CD14-positive monocyte (primary cell): ENCODE results near the gene UBE2J1. TPM values are rescaled to one million over a fixed set of nuclear protein-coding genes. Genes with fewer than 3 reads are reported as not detected.
A peak's percentile ranks its signal among the peaks of the same experiment; 100 is the strongest.

Source experiments
- DNase-seq, 3 donors: peaks; one replicate each; pipeline ENCODE4 v3.0.0-alpha.2; 2011 to 2022
- H2AFZ ChIP-seq: 2 replicates; pipeline ENCODE4 v1.6.0; 2012; ENCODE audit warnings: mild to moderate bottlenecking, low read depth, low read length, inconsistent platforms; ENCODE audit not compliant: insufficient read depth, poor library complexity, severe bottlenecking
- H3K27ac ChIP-seq, 2 donors: 1 replicate in 1 of 2; 2 replicates in 1 of 2; pipeline ENCODE4 v1.5.1; 2012 to 2013; ENCODE audit warnings: low read length in 2 of 2, control low read depth in 1 of 2, inconsistent platforms in 1 of 2, low read depth in 1 of 2, mild to moderate bottlenecking in 1 of 2
- H3K27me3 ChIP-seq, 2 donors: one replicate each; pipeline versions ENCODE4 v1.6.0 to v1.6.1; 2011 to 2013; ENCODE audit warnings: low read length in 2 of 2; ENCODE audit not compliant: control insufficient read depth in 2 of 2, insufficient read depth in 2 of 2
- H3K36me3 ChIP-seq, 2 donors: replicated peaks in 1 of 2; 1 replicate in 1 of 2; 2 replicates in 1 of 2; pipeline versions ENCODE4 v1.5.1 to v1.6.1; 2012 to 2013; ENCODE audit warnings: low read length in 2 of 2, control low read depth in 1 of 2, inconsistent platforms in 1 of 2, mild to moderate bottlenecking in 1 of 2; ENCODE audit not compliant: insufficient read depth in 2 of 2, control insufficient read depth in 1 of 2
- H3K4me1 ChIP-seq, 2 donors: 1 replicate in 1 of 2; 2 replicates in 1 of 2; pipeline versions ENCODE4 v1.5.1 to v1.6.1; 2012 to 2013; ENCODE audit warnings: low read length in 2 of 2, control low read depth in 1 of 2, inconsistent platforms in 1 of 2, mild to moderate bottlenecking in 1 of 2, moderate library complexity in 1 of 2; ENCODE audit not compliant: insufficient read depth in 2 of 2, control insufficient read depth in 1 of 2
- H3K4me2 ChIP-seq: replicated peaks from 2 replicates; pipeline ENCODE3; 2012; ENCODE audit warnings: low read length, moderate library complexity, mild to moderate bottlenecking; ENCODE audit not compliant: poor library complexity, severe bottlenecking; ENCODE audit errors: extremely low read depth
- H3K4me3 ChIP-seq, 3 experiments: fragments of 200-600 bp in 1 of 3; sonication (generic) in 1 of 3; replicated peaks in 1 of 3; 1 replicate in 2 of 3; 2 replicates in 1 of 3; pipeline ENCODE4 v1.5.1; 2011 to 2013; ENCODE audit warnings: low read length in 3 of 3, mild to moderate bottlenecking in 3 of 3, control low read depth in 2 of 3, low read depth in 2 of 3, inconsistent platforms in 1 of 3, moderate library complexity in 1 of 3
- H3K79me2 ChIP-seq: 2 replicates; pipeline ENCODE4 v1.6.0; 2012; ENCODE audit warnings: mild to moderate bottlenecking, control low read depth, inconsistent platforms, low read length, moderate library complexity; ENCODE audit not compliant: insufficient read depth
- H3K9ac ChIP-seq: 2 replicates; pipeline ENCODE4 v1.6.0; 2017; ENCODE audit warnings: low read length, mild to moderate bottlenecking; ENCODE audit not compliant: insufficient read depth, poor library complexity, severe bottlenecking
- H3K9me3 ChIP-seq, 2 donors: replicated peaks in 1 of 2; 1 replicate in 1 of 2; 2 replicates in 1 of 2; pipeline versions ENCODE4 v1.5.1 to v1.6.1; 2012 to 2013; ENCODE audit warnings: low read length in 2 of 2, control low read depth in 1 of 2; ENCODE audit not compliant: control insufficient read depth in 1 of 2, insufficient read depth in 1 of 2
- H4K20me1 ChIP-seq: 2 replicates; pipeline ENCODE4 v1.6.0; 2012; ENCODE audit warnings: mild to moderate bottlenecking, low read length, control low read depth, moderate library complexity; ENCODE audit not compliant: insufficient read depth
- H3K27ac Mint-ChIP-seq, 7 donors: one replicate each; pipeline ENCODE4 v1.8.0; 2020; ENCODE audit warnings: mild to moderate bottlenecking in 7 of 7, mixed read lengths in 7 of 7, moderate library complexity in 6 of 7, inconsistent platforms in 2 of 7
- H3K27me3 Mint-ChIP-seq, 3 donors: one replicate each; pipeline ENCODE4 v1.8.0; 2021 to 2022; ENCODE audit warnings: low read depth in 3 of 3, mild to moderate bottlenecking in 3 of 3, mixed read lengths in 3 of 3, moderate library complexity in 3 of 3, inconsistent platforms in 1 of 3
- H3K36me3 Mint-ChIP-seq, 2 donors: one replicate each; pipeline ENCODE4 v1.8.0; 2020; ENCODE audit warnings: mixed read lengths in 2 of 2, inconsistent platforms in 1 of 2, mild to moderate bottlenecking in 1 of 2
- H3K4me1 Mint-ChIP-seq: one replicate; pipeline ENCODE4 v1.8.0; 2020; ENCODE audit warnings: mild to moderate bottlenecking, mixed read lengths
- H3K4me3 Mint-ChIP-seq, 2 donors: one replicate each; pipeline ENCODE4 v1.8.0; 2020; ENCODE audit warnings: mild to moderate bottlenecking in 2 of 2, mixed read lengths in 2 of 2, moderate library complexity in 1 of 2
- H3K9me3 Mint-ChIP-seq, 7 donors: one replicate each; pipeline ENCODE4 v1.8.0; 2020 to 2022; ENCODE audit warnings: mixed read lengths in 7 of 7, mild to moderate bottlenecking in 6 of 7, moderate library complexity in 6 of 7, inconsistent platforms in 2 of 7
- WGBS: methylation state at CpG from one replicate; pipeline ENCODE4 v1.1.5; 2013; ENCODE audit warnings: missing lambda C conversion rate; ENCODE audit not compliant: insufficient coverage; 5-methylcytosine and 5-hydroxymethylcytosine counted together
- intact Hi-C, 2 donors: fragments of 100-400 bp; cut with micrococcal nuclease; formaldehyde crosslinking; loops; one replicate each; pipeline versions ENCODE4 v1.15.0 to v1.15.1; 2023
- polyA plus RNA-seq, 3 donors: library from polyadenylated mRNA; depleted of rRNA in 1 of 3; unstranded in 2 of 3; stranded (reverse) in 1 of 3; fragments of 300-500 nt in 2 of 3; fragments of >200 nt in 1 of 3; fragmentation: Illumina TruSeq in 2 of 3; gene quantifications; 1 replicate in 2 of 3; 2 replicates in 1 of 3; pipeline ENCODE4 v1.2.3, GENCODE V29; 2012 to 2021
- TF ChIP-seq, protein P1 (sequence below): fragments of 200-600 bp; IDR thresholded peaks from one replicate; pipeline ENCODE4 v1.8.0; 2022; ENCODE audit warnings: antibody characterized with exemption, mild to moderate bottlenecking

UBE2J1 gene
- polyA plus RNA-seq, 3 donors = 44.8 to 80.5 (median 66.1) TPM

DNA sequence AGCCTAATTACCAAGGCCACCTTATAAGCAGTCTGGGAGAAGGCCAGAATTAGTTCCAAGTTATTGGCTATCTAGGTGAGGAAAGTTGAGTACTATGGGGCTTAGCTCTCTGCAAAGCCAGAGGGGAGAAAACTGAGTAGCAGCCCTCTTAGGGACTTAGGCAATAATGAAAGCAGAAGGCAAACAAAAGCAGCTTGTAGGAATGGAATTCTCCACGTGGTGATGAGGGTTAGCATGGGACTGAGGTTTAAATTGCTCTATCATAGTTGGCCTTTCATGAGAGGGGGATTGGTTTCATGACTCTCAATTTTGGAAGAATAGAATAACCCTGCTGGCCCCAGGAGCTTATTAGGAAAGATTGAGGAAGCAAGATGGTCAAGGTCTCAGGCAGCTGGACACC is 7.0 kb upstream of the UBE2J1 start:
- H3K79me2 ChIP-seq = no peaks in the 10 kb centered on the region
- H3K4me1 Mint-ChIP-seq = peaks cover 43% of the 10 kb centered on the region
- no peak overlapping the region for H3K9ac ChIP-seq
- peak in 1 of 3 donors; percentile 35 for DNase-seq
- no peak overlapping the region for H2AFZ ChIP-seq
- no peaks in the 10 kb centered on the region for H3K9me3 ChIP-seq
- intact Hi-C loops = loop anchor here (10.0 kb wide), 2 partner anchors 275 kb away; partner anchors contain the start of genes PNRC1 (in 2 of the 2) and LYRM2 (in 1 of the 2)
- H3K4me1 ChIP-seq = peaks cover 24 to 35% of the 10 kb centered on the region in 2 donors
- peak overlapping the region in 2 of 7 donors; percentile 12 to 73 for H3K27ac Mint-ChIP-seq
- H4K20me1 ChIP-seq = no peaks in the 10 kb centered on the region
- TF ChIP-seq, protein P1, sequence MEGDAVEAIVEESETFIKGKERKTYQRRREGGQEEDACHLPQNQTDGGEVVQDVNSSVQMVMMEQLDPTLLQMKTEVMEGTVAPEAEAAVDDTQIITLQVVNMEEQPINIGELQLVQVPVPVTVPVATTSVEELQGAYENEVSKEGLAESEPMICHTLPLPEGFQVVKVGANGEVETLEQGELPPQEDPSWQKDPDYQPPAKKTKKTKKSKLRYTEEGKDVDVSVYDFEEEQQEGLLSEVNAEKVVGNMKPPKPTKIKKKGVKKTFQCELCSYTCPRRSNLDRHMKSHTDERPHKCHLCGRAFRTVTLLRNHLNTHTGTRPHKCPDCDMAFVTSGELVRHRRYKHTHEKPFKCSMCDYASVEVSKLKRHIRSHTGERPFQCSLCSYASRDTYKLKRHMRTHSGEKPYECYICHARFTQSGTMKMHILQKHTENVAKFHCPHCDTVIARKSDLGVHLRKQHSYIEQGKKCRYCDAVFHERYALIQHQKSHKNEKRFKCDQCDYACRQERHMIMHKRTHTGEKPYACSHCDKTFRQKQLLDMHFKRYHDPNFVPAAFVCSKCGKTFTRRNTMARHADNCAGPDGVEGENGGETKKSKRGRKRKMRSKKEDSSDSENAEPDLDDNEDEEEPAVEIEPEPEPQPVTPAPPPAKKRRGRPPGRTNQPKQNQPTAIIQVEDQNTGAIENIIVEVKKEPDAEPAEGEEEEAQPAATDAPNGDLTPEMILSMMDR = no peak
- H3K4me3 Mint-ChIP-seq = peak overlapping the region in 1 of 2 donors; percentile 26
- whole genome bisulfite sequencing = 0% methylated on average over 1 of the region's 1 CpG
- no peaks in the 10 kb centered on the region for H3K27me3 ChIP-seq
- no peak overlapping the region for H3K4me3 ChIP-seq
- peaks cover 0 to 5% (median 0%) of the 10 kb centered on the region in 7 donors for H3K9me3 Mint-ChIP-seq
- no peak overlapping the region for H3K4me2 ChIP-seq
- H3K36me3 Mint-ChIP-seq = no peaks in the 10 kb centered on the region
- H3K27ac ChIP-seq = no peak overlapping the region
- H3K27me3 Mint-ChIP-seq = peaks cover 0 to 4% (median 0%) of the 10 kb centered on the region in 3 donors
- H3K36me3 ChIP-seq = no peaks in the 10 kb centered on the region

DNA sequence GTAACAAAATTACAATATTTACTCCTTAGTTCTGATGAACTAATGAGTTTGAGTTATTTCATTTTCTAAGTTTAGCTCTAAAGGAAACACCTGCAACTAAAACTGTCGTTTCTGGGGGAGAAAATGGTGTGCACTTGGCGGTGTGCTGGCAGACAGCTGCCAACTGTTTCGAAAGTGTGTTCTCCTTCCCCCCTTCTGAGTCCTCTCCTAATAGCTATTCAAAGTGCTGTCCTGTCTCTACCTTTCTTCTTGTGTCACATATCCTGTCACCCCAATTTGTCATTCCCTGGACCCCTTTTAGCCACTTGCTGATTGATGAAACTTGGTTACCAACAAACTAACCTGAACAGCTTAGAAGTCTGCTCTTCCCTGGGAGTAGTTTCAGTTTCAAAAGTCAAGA is 4.9 kb upstream of the UBE2J1 start:
- peak overlapping the region in 1 of 2 donors; percentile 72 for H3K27ac ChIP-seq
- no CpG with 5 or more reads among the region's 3 CpGs for WGBS
- peak overlapping the region; percentile 78 for H3K4me2 ChIP-seq
- H3K4me3 ChIP-seq = peak overlapping the region; percentile 34 to 88 (median 75)
- H3K27me3 ChIP-seq = no peaks in the 10 kb centered on the region
- H3K79me2 ChIP-seq = peaks cover 14% of the 10 kb centered on the region
- H3K27ac Mint-ChIP-seq = peak overlapping the region; percentile 70 to 93 (median 86)
- H4K20me1 ChIP-seq = no peaks in the 10 kb centered on the region
- H3K4me1 Mint-ChIP-seq = peaks cover 51% of the 10 kb centered on the region
- no peak for DNase-seq
- peak overlapping the region; percentile 81 to 97 for H3K4me3 Mint-ChIP-seq
- H3K4me1 ChIP-seq = peaks cover 30 to 43% of the 10 kb centered on the region in 2 donors
- intact Hi-C loops = loop anchor here (10.0 kb wide), 2 partner anchors 273 to 277 kb away; partner anchors contain the start of genes PNRC1 (in 2 of the 2) and LYRM2 (in 1 of the 2)
- no peaks in the 10 kb centered on the region for H3K9me3 ChIP-seq
- no peaks in the 10 kb centered on the region for H3K36me3 ChIP-seq
- H2AFZ ChIP-seq = peak overlapping the region; percentile 84
- H3K9ac ChIP-seq = peak overlapping the region; percentile 44
- peaks cover 0 to 2% of the 10 kb centered on the region in 2 donors for H3K36me3 Mint-ChIP-seq
- H3K27me3 Mint-ChIP-seq = peaks cover 0 to 6% (median 1%) of the 10 kb centered on the region in 3 donors
- TF ChIP-seq, protein P1 = no peak
- peaks cover 0 to 5% (median 0%) of the 10 kb centered on the region in 7 donors for H3K9me3 Mint-ChIP-seq
